HepG2 (cell line): ENCODE data around the gene IVD. TPM values are rescaled to one million over a fixed set of nuclear protein-coding genes. Genes with fewer than 3 reads are reported as not detected.
A peak's percentile ranks its signal among the peaks of the same experiment; 100 is the strongest.

Source experiments
- ERF ChIP-seq: IDR thresholded peaks from 2 replicates; pipeline ENCODE4 v1.6.1; 2018; ENCODE audit warnings: missing biosample characterization, missing genetic modification reagents
- FOXA3 ChIP-seq: IDR thresholded peaks from 2 replicates; pipeline ENCODE4 v1.6.1; 2016; ENCODE audit warnings: missing genetic modification reagents, missing compliant biosample characterization
- HES4 ChIP-seq: sonication (generic); formaldehyde crosslinking; IDR thresholded peaks from 2 replicates; pipeline ENCODE4 v1.9.0; 2021; ENCODE audit warnings: mild to moderate bottlenecking, missing genetic modification reagents, borderline replicate concordance
- HIVEP1 ChIP-seq: sonication (generic); formaldehyde crosslinking; IDR thresholded peaks from 2 replicates; pipeline ENCODE4 v1.4.0; 2020; ENCODE audit warnings: mild to moderate bottlenecking, missing genetic modification reagents
- HNRNPL ChIP-seq: fragments of 200-400 bp; formaldehyde crosslinking; IDR thresholded peaks from 2 replicates; pipeline ENCODE4 v1.6.1; 2017; ENCODE audit warnings: mild to moderate bottlenecking, low read depth, low read length
- KDM5A ChIP-seq: fragments of 200-600 bp; sonication (generic); IDR thresholded peaks from 2 replicates; pipeline ENCODE4 v1.7.0; 2018; ENCODE audit warnings: antibody characterized with exemption, mild to moderate bottlenecking, low read length, borderline replicate concordance
- KLF11 ChIP-seq: IDR thresholded peaks from 2 replicates; pipeline ENCODE4 v1.6.1; 2016; ENCODE audit warnings: missing compliant biosample characterization
- KLF16 ChIP-seq, 2 experiments: sonication (generic) in 1 of 2; formaldehyde crosslinking in 1 of 2; IDR thresholded peaks; 2 replicates each; pipeline versions ENCODE4 v1.6.1 to v1.8.0; 2016 to 2023; ENCODE audit warnings: missing genetic modification reagents in 2 of 2, missing compliant biosample characterization in 1 of 2
- MIER2 ChIP-seq: IDR thresholded peaks from 2 replicates; pipeline ENCODE4 v1.6.1; 2016; ENCODE audit warnings: missing biosample characterization, missing genetic modification reagents
- MTF2 ChIP-seq: sonication (generic); formaldehyde crosslinking; IDR thresholded peaks from 2 replicates; pipeline ENCODE4 v1.5.0; 2020; ENCODE audit warnings: missing genetic modification reagents, borderline replicate concordance
- NCOA1 ChIP-seq: sonication (generic); formaldehyde crosslinking; IDR thresholded peaks from 2 replicates; pipeline ENCODE4 v1.9.0; 2021; ENCODE audit warnings: missing genetic modification reagents
- NCOR1 ChIP-seq: fragments of 200-600 bp; sonication (generic); IDR thresholded peaks from 2 replicates; pipeline ENCODE4 v1.7.0; 2017; ENCODE audit warnings: antibody characterized with exemption, low read length, borderline replicate concordance
- TFDP1 ChIP-seq: IDR thresholded peaks from 2 replicates; pipeline ENCODE4 v1.6.1; 2016; ENCODE audit warnings: missing compliant biosample characterization, missing genetic modification reagents, borderline replicate concordance
- ZBTB33 ChIP-seq: sonication (generic); formaldehyde crosslinking; IDR thresholded peaks from 2 replicates; pipeline ENCODE4 v1.4.0; 2020; ENCODE audit warnings: missing genetic modification reagents
- ZFYVE20 ChIP-seq: sonication (generic); formaldehyde crosslinking; IDR thresholded peaks from 2 replicates; pipeline ENCODE4 v1.8.0; 2023; ENCODE audit warnings: low read depth, mild to moderate bottlenecking, moderate library complexity, missing genetic modification reagents, borderline replicate concordance
- ZNF761 ChIP-seq: sonication (generic); formaldehyde crosslinking; conservative IDR thresholded peaks from 2 replicates; pipeline ENCODE4 v1.4.0; 2020; ENCODE audit warnings: mild to moderate bottlenecking, missing genetic modification reagents
- ZNF781 ChIP-seq: sonication (generic); formaldehyde crosslinking; IDR thresholded peaks from 2 replicates; pipeline ENCODE4 v1.5.1; 2020; ENCODE audit warnings: borderline replicate concordance, mild to moderate bottlenecking, missing genetic modification reagents; ENCODE audit errors: not compliant biosample characterization
- ZSCAN12 ChIP-seq: sonication (generic); formaldehyde crosslinking; IDR thresholded peaks from 2 replicates; pipeline ENCODE4 v1.9.0; 2021; ENCODE audit warnings: mild to moderate bottlenecking, missing genetic modification reagents
- ZSCAN21 ChIP-seq: sonication (generic); formaldehyde crosslinking; IDR thresholded peaks from 2 replicates; pipeline ENCODE4 v1.8.0; 2022; ENCODE audit warnings: mild to moderate bottlenecking, missing genetic modification reagents, moderate library complexity, borderline replicate concordance
- polyA plus RNA-seq, 8 experiments: library from polyadenylated mRNA; depleted of rRNA in 3 of 8; stranded (reverse) in 7 of 8; unstranded in 1 of 8; fragments of >200 nt; fragmentation: Illumina TruSeq in 4 of 8; extraction: Trizol in 4 of 8; gene quantifications; 2 replicates each; pipeline versions ENCODE4 v1.2.1 to v1.2.3, GENCODE V29; 2011 to 2016; ENCODE audit warnings: low read depth in 4 of 8, missing spikeins in 1 of 8, mixed read lengths in 1 of 8; ENCODE audit not compliant: insufficient read depth in 1 of 8
- total RNA-seq, 5 experiments: library from RNA; depleted of rRNA; stranded (reverse); fragments of >200 nt; fragmentation: Illumina TruSeq; extraction: Trizol; gene quantifications; 2 replicates each; pipeline ENCODE4 v1.2.3, GENCODE V29; 2016; ENCODE audit warnings: low read depth in 1 of 5
- TF ChIP-seq, protein P1 (sequence below): sonication (generic); formaldehyde crosslinking; IDR thresholded peaks from 2 replicates; pipeline ENCODE4 v1.4.0; 2020; ENCODE audit warnings: mild to moderate bottlenecking, missing genetic modification reagents
- TF ChIP-seq, protein P2 (sequence below): IDR thresholded peaks from 2 replicates; pipeline ENCODE4 v1.6.1; 2016; ENCODE audit warnings: mild to moderate bottlenecking
- TF ChIP-seq, protein P3 (sequence below): sonication (generic); formaldehyde crosslinking; IDR thresholded peaks from 2 replicates; pipeline ENCODE4 v1.4.0; 2020; ENCODE audit warnings: missing genetic modification reagents

Gene IVD
- total and polyA plus RNA-seq, 2 of the 13 experiments (the other 11 are each of a cell fraction or from before 2014, with no cell fraction given), result 48.0 to 53.9 TPM

GRCh38 chr15:40367686-40368611 is 37.6 kb upstream of the IVD start (continued):
- no peak for TF ChIP-seq NCOR1
- no peak for TF ChIP-seq MTF2
- peak; percentile 82 for TF ChIP-seq MIER2 (CRISPR knock-in tag)
- TF ChIP-seq HNRNPL, result peak; percentile 32; the same call in 1 of the 2 replicates
- TF ChIP-seq NCOA1 (CRISPR knock-in tag), result no peak
- no peak for TF ChIP-seq KDM5A
- peak; percentile 98; the same call in 1 of the 2 replicates for TF ChIP-seq ZFYVE20 (CRISPR knock-in tag)
- TF ChIP-seq KLF16 (CRISPR knock-in tag; IDR thresholded peaks at IDR 0.05), result peak in 1 of 2 experiments; percentile 81; a peak in 2 of 4 replicates
- peak; percentile 35; the same call in 1 of the 2 replicates for TF ChIP-seq FOXA3 (CRISPR knock-in tag)
- peak; percentile 87 for TF ChIP-seq ZNF781
- TF ChIP-seq TFDP1, result peak; percentile 96
- TF ChIP-seq ERF (CRISPR knock-in tag), result peak; percentile 96
- TF ChIP-seq, protein P1, sequence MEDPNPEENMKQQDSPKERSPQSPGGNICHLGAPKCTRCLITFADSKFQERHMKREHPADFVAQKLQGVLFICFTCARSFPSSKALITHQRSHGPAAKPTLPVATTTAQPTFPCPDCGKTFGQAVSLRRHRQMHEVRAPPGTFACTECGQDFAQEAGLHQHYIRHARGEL (CRISPR knock-in tag), result no peak
- peak; percentile 96 for TF ChIP-seq ZSCAN21 (CRISPR knock-in tag)
- TF ChIP-seq HES4, result peak; percentile 90; the same call in 1 of the 2 replicates
- TF ChIP-seq, protein P2, sequence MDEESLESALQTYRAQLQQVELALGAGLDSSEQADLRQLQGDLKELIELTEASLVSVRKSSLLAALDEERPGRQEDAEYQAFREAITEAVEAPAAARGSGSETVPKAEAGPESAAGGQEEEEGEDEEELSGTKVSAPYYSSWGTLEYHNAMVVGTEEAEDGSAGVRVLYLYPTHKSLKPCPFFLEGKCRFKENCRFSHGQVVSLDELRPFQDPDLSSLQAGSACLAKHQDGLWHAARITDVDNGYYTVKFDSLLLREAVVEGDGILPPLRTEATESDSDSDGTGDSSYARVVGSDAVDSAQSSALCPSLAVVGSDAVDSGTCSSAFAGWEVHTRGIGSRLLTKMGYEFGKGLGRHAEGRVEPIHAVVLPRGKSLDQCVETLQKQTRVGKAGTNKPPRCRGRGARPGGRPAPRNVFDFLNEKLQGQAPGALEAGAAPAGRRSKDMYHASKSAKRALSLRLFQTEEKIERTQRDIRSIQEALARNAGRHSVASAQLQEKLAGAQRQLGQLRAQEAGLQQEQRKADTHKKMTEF (CRISPR knock-in tag), result peak; percentile 96
- peak; percentile 75; the same call in 1 of the 2 replicates for TF ChIP-seq ZBTB33 (CRISPR knock-in tag)
- peak; percentile 96 for TF ChIP-seq ZNF761 (CRISPR knock-in tag)
- peak; percentile 74; the same call in 1 of the 2 replicates for TF ChIP-seq KLF11 (CRISPR knock-in tag)
- TF ChIP-seq, protein P3, sequence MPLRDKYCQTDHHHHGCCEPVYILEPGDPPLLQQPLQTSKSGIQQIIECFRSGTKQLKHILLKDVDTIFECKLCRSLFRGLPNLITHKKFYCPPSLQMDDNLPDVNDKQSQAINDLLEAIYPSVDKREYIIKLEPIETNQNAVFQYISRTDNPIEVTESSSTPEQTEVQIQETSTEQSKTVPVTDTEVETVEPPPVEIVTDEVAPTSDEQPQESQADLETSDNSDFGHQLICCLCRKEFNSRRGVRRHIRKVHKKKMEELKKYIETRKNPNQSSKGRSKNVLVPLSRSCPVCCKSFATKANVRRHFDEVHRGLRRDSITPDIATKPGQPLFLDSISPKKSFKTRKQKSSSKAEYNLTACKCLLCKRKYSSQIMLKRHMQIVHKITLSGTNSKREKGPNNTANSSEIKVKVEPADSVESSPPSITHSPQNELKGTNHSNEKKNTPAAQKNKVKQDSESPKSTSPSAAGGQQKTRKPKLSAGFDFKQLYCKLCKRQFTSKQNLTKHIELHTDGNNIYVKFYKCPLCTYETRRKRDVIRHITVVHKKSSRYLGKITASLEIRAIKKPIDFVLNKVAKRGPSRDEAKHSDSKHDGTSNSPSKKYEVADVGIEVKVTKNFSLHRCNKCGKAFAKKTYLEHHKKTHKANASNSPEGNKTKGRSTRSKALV (CRISPR knock-in tag), result peak; percentile 91
- TF ChIP-seq ZSCAN12, result peak; percentile 97
- peak; percentile 91 for TF ChIP-seq HIVEP1 (CRISPR knock-in tag)
